HG02943 (cell line): Measurements from ENCODE around the gene MAFG.
A peak's percentile ranks its signal among the peaks of the same experiment; 100 is the strongest.

Experiments used
- ATAC-seq: cut with Tn5 transposase; IDR thresholded peaks from one replicate; pipeline ENCODE4 v1.9.1; 2021; ENCODE audit warnings: mild to moderate bottlenecking, low read depth, moderate library complexity; ENCODE audit not compliant: unreplicated experiment

The MAFG gene

DNA sequence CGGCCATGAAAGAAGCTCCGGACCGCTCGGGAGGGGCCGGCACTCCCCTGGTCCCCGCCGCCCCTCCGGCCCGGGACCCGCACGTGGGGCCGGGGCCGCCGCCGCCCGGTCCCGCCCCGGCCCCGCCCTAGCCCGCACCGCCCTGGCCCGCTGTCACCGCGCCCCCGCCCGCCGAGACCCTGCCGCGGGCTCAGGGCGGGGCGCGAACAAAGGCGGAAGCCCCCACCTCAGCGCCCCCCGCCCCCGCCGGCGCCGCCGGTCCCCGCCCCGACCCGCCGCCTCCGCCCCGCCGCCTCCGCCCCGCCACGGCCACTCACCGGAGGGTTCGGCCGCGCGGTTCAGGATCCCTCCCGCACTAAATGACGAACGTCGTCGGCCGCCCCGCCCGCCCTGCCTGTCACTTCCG lies 56.6 kb downstream of the MAFG start, which contains the start of gene ARHGDIA:
TSS of gene ARHGDIA (minus strand) at position 357 of the 406 bp plus-strand sequence. CDS start 1,407 bp downstream, outside the sequence.
- ATAC-seq = peak; percentile 13

DNA sequence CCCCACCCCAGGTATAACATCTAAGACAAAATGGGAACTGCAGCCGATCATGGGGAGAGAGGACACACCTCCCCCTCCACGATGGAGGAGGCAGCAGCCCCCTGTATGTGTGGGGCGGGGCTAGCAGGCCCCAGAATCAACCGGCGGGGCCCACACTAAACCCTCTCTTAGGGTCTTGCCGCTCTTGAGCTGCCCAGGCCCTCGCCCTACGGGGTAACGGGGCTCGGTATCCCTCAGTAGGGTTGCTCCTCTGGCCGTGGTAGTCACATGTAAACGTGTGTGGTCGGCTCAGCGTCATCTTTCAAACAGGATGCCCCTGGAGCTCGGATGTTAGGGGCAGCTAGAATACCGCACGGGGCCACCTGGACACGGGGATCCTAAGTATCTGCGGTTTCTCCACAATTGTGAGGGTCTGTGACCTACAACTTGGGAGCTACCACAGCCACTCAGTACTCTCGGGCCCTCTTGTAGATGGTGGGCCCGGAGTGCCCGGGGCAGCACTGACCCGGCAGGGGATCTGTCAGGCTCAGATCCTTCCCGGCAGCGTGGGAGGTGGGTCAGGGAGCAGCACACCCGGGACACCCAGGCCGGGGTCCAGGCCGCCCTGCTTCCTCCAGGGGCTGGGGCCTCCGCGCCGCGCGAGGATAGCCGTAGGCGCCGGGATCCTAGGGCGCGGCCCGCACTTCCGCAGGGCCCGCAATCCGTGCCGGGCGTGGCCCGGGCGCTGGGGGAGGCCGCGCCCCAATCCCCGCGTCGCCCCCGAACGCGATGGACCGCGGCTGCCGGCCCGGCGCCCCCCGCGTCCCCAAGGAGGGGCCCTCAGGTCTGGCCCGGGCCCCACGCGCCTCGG lies 57.2 kb downstream of the MAFG start:
- peak; percentile 9 for ATAC-seq

GRCh38 chr17:81869221-81870130 lies 58.1 kb downstream of the MAFG start:
- no peak for ATAC-seq

- no peak for ATAC-seq
These were observed 58.8 kb downstream of the MAFG start for GRCh38 chr17:81868674-81869220.
